Measurements from ENCODE around the gene SLC35E2B. TPM values are rescaled to one million over a fixed set of nuclear protein-coding genes. Genes with fewer than 3 reads are reported as not detected.
"Not testable (repeated sequence)": the region's sequence is repeated elsewhere in the genome, so short reads cannot be mapped to it uniquely, and the experiment has no call there.

The SLC35E2B gene
- total RNA-seq, 3 donors from 2014 or later, result 32.4 to 75.2 (median 73.8) TPM

DNA sequence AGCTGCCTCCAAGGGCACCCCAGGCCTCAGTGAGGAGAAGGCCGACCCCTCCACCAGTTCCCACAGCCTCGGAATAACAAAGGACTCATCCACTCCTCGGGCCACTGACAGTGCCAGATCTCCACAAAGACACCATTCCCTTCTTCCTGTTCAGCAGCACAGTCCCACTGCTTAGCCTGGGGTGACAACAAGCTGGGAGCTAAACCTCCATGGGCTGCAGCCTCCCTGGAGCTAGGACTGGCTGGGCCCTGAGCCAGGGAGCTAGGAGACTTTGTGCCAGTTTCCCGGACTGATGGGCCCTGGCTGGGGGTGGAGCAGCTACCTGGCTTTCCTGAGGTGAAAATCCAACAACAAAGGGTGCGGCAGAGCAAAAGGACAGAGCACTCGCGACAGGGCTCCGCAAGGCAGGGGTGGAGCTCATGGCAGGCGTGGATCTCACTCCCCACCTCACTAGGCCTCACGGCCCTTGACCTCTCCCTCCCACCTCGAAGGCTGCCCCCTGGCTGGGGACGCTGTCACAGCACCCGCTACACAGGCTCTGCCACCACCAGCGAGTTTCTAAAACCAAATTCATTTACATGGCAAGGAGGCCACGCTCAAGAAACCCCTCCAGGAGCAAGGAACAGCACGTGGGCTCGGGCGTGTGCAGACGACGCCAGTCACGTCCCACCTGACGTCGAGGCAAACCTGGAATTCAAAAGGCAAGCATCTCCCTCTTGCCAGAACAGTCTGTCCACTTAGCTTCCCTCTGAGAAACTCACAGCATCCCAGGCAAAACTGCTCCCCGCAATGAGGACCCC is 13.8 kb downstream of the SLC35E2B start:
- Histone ChIP-seq H3K9me3 (no peaks in the 10 kb centered on the region), H3K4me1 (ENCODE audit: low read depth) (peaks cover 23% of the 10 kb centered on the region), H3K4me3 (no peak overlapping the region), H3K36me3 (ENCODE audit: low read depth) (no peaks in the 10 kb centered on the region)
- TF ChIP-seq, protein P1, sequence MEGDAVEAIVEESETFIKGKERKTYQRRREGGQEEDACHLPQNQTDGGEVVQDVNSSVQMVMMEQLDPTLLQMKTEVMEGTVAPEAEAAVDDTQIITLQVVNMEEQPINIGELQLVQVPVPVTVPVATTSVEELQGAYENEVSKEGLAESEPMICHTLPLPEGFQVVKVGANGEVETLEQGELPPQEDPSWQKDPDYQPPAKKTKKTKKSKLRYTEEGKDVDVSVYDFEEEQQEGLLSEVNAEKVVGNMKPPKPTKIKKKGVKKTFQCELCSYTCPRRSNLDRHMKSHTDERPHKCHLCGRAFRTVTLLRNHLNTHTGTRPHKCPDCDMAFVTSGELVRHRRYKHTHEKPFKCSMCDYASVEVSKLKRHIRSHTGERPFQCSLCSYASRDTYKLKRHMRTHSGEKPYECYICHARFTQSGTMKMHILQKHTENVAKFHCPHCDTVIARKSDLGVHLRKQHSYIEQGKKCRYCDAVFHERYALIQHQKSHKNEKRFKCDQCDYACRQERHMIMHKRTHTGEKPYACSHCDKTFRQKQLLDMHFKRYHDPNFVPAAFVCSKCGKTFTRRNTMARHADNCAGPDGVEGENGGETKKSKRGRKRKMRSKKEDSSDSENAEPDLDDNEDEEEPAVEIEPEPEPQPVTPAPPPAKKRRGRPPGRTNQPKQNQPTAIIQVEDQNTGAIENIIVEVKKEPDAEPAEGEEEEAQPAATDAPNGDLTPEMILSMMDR (IDR thresholded peaks at IDR 0.05), result no peak
- intact Hi-C loops (cut with DNase I, micrococcal nuclease), result no loop called here
- peak; percentile 91 for ATAC-seq
- peak; percentile 88 to 90 (median 89) for DNase-seq

GRCh38 chr1:1677718-1678580 is 14.6 kb downstream of the SLC35E2B start:
- peaks cover 23% of the 10 kb centered on the region for H3K4me1 ChIP-seq (ENCODE audit: low read depth)
- ATAC-seq (peak; percentile 58), DNase-seq (peak; percentile 51 to 75 (median 54))
- no peaks in the 10 kb centered on the region for H3K9me3 ChIP-seq
- H3K36me3 ChIP-seq (ENCODE audit: low read depth), result no peaks in the 10 kb centered on the region
- H3K4me3 ChIP-seq, result no peak overlapping the region
- intact Hi-C loops (cut with DNase I, micrococcal nuclease), result no loop called here
- TF ChIP-seq, protein P1 (IDR thresholded peaks at IDR 0.05), result no peak

DNA sequence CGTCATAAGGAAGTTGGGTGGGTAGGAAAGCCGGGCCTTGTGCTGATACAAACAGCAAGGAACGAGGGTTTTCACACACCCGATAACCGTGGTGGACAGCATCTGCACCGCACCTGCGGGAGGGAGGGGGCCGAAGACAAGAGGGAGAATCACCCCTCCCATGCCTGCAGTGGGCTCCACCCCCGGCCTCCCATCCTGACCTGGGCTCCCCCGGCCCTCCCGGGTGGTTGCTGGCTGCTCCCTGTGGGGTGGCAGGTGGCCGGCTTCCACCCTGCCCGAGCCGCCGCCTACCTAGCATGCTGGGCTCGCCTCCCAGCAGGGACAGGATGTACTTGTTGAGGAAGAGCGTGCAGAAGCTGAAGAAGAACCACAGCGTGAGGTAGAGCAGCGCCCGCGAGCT is 16.5 kb downstream of the SLC35E2B start:
- not testable (repeated sequence) for DNase-seq, ATAC-seq

DNA sequence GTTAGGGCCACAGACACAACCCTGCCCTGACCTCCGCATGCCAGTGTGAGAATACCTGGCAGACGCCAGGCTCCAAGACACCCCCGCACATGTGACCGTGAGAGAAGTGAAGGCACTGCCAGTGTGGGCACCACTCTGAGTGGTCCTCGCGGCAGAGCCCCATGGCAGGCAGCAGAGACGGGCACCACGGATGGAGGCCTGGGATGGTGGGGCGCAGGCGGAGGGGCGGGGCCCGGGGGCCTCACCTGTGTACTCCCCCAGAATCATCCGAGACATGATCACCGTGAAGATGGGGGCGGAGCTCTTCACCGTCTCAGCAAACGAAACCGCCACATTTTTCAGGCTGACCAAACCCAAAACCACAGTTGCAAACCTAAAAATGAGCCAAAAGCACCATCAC is 17.4 kb downstream of the SLC35E2B start:
- H3K9me3 ChIP-seq; H3K4me3 ChIP-seq; ATAC-seq; H3K36me3 ChIP-seq (ENCODE audit: low read depth); intact Hi-C loops (cut with DNase I, micrococcal nuclease): not testable (repeated sequence)
- peaks cover 16% of the 10 kb centered on the region for H3K4me1 ChIP-seq (ENCODE audit: low read depth)
- peak in 1 of 3 donors; percentile 51 for DNase-seq

More for the DNA sequence above, 16.5 kb downstream of the SLC35E2B start:
- peaks cover 21% of the 10 kb centered on the region for H3K4me1 ChIP-seq (ENCODE audit: low read depth)
- H3K36me3 ChIP-seq (ENCODE audit: low read depth); intact Hi-C loops (cut with DNase I, micrococcal nuclease); H3K9me3 ChIP-seq; H3K4me3 ChIP-seq: not testable (repeated sequence)

- ATAC-seq; H3K36me3 ChIP-seq (ENCODE audit: low read depth); intact Hi-C loops (cut with DNase I, micrococcal nuclease); H3K4me3 ChIP-seq; DNase-seq; H3K9me3 ChIP-seq: not testable (repeated sequence)
- peaks cover 16% of the 10 kb centered on the region for H3K4me1 ChIP-seq (ENCODE audit: low read depth)
Measured at GRCh38 chr1:1674806-1675205, 17.8 kb downstream of the SLC35E2B start.

DNA sequence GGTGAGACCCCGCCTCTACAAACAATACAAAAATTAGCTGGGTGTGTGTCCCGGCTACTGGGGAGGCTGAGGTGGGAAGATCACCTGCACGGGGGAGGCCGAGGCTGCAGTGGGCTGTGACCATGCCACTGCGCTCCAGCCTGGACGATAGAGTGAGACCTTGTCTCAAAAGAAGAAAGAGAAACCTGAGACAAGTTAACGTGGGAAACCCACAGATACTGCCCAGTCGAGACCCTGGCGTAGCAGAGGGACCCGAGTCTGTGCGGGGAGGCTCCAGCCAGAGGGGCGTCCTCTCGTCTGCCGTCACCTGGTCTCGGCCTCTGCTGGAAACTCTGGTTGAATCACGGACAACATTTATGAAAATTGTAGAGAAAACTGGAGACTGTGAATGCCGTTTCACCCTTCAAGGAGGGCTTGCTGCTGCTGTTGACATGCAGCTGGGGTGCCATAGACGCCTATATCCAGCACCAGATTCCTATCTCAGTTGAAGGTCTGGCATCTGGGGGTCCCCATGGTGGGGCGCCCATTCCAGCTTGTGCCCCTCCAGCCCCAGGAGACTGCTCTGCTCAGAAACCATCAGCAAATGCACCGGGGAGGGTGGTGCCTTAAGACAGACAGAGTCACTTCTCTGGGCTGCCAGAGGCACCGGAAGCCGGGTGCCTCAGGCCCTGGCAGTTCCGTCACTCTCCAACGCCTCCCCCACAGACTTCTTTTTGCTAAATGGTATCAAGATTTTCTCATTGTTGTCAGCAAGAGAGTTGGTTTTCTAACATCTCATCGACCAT is 20.2 kb downstream of the SLC35E2B start:
- H3K36me3 ChIP-seq (ENCODE audit: low read depth), result no peaks in the 10 kb centered on the region

More for the DNA sequence above, 20.2 kb downstream of the SLC35E2B start:
- ATAC-seq (no peak), DNase-seq (peak in 1 of 3 donors; percentile 25)
- Histone ChIP-seq H3K9me3 (no peaks in the 10 kb centered on the region), H3K4me3 (no peak overlapping the region), H3K4me1 (ENCODE audit: low read depth) (no peaks in the 10 kb centered on the region)
- TF ChIP-seq, protein P1 (IDR thresholded peaks at IDR 0.05), result no peak
- intact Hi-C loops (cut with DNase I, micrococcal nuclease), result no loop called here

Measured in mucosa of descending colon (tissue), 3 donors.